Measurements from ENCODE around the gene COL8A2. TPM values are rescaled to one million over a fixed set of nuclear protein-coding genes. Genes with fewer than 3 reads are reported as not detected.

COL8A2 gene
- total RNA-seq, 4 donors from 2014 or later, result 0.61 to 1.6 (median 0.81) TPM

DNA sequence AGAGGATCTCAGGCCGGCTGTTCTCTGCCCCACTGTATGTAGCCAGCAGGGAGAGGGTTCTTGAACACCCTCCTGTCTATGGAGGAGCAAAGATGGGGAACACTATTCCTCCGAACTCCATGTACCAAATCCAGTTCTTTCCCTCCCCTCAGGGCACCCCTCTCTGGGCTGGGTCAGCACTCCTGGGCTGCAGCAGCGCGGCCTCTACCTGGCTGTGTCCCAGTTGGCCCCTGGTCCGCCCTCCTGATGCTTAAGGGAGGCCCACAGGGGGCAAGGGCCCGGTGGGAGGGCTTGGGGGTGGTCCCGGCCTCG, 36.8 kb downstream of the COL8A2 start:
- ATAC-seq (peak in 1 of 2 donors; percentile 3), DNase-seq (no peak)
- Histone ChIP-seq H3K36me3 (peaks cover 0 to 24% of the 10 kb centered on the region in 2 donors), H3K4me3 (peak overlapping the region; percentile 75 to 98 (median 90)), H3K9me3 (no peaks in the 10 kb centered on the region), H3K27ac (peak overlapping the region; percentile 78 to 96 (median 89)), H3K4me1 (peaks cover 14 to 34% of the 10 kb centered on the region in 2 donors), H3K27me3 (peaks cover 9 to 31% (median 28%) of the 10 kb centered on the region in 3 donors)
- intact Hi-C loops (cut with DNase I; ENCODE audit: low total_unique reads) (loop anchor here (1.0 to 2.0 kb wide), 2 partner anchors 157 to 376 kb away; partner anchors contain the start of genes AGO3 and MRPS15), in situ Hi-C loops (cut with MboI; ENCODE audit: low sequenced_read_pairs in 4 of 4) (no loop called here)
- TF ChIP-seq POLR2A (IDR thresholded peaks at IDR 0.05), result no peak
- TF ChIP-seq, protein P1, sequence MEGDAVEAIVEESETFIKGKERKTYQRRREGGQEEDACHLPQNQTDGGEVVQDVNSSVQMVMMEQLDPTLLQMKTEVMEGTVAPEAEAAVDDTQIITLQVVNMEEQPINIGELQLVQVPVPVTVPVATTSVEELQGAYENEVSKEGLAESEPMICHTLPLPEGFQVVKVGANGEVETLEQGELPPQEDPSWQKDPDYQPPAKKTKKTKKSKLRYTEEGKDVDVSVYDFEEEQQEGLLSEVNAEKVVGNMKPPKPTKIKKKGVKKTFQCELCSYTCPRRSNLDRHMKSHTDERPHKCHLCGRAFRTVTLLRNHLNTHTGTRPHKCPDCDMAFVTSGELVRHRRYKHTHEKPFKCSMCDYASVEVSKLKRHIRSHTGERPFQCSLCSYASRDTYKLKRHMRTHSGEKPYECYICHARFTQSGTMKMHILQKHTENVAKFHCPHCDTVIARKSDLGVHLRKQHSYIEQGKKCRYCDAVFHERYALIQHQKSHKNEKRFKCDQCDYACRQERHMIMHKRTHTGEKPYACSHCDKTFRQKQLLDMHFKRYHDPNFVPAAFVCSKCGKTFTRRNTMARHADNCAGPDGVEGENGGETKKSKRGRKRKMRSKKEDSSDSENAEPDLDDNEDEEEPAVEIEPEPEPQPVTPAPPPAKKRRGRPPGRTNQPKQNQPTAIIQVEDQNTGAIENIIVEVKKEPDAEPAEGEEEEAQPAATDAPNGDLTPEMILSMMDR (IDR thresholded peaks at IDR 0.05 in 4 of 5, conservative IDR thresholded peaks at IDR 0.05 in 1 of 5), result no peak

DNA sequence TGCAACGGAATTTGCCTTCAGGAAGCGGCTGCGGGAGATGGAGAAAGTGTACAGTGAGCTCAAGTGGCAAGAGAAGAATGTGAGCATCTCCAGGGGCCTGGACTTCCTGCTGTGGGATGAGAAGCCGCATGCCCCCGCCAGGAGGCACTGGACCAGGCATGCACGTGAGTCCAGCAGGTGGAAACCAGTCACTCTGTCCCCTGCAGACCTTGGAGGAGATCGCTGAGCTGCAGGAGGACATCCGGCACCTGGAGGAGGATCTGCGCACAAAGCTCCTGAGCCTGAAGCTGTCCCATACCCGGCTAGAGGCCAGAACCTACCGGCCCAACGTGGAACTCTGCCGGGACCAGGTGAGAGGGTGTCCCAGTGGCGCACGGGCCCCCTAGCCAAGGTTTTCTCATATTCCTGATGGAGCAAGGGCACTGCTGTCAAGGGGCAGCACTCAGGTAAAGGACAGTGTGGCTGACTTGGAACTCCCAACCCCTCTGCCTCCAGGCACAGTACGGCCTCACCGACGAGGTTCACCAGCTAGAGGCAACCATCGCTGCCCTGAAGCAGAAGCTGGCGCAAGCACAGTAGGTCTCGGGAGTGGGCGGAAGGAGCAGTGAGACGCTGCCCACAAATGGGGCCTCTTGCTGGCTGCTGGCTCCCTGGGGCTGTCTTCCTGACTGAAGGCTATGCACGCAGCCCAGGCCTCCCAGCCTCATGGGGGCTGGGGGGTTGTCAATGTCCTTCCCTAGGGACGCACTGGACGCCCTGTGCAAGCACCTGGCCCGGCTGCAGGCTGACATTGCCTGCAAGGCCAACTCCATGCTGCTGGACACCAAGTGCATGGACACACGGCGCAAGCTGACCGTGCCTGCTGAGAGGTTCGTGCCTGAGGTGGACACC, 37.5 kb downstream of the COL8A2 start:
- H3K4me3 ChIP-seq, result no peak overlapping the region
- peaks cover 11 to 38% (median 28%) of the 10 kb centered on the region in 3 donors for H3K27me3 ChIP-seq
- TF ChIP-seq, protein P1 (IDR thresholded peaks at IDR 0.05 in 4 of 5, conservative IDR thresholded peaks at IDR 0.05 in 1 of 5), result no peak
- no peak for TF ChIP-seq POLR2A (IDR thresholded peaks at IDR 0.05)
- ATAC-seq (no peak), DNase-seq (no peak)
- intact Hi-C loops (cut with DNase I; ENCODE audit: low total_unique reads), result loop anchor here (1.0 to 2.0 kb wide), 2 partner anchors 157 to 377 kb away; partner anchors contain the start of genes AGO3 and MRPS15
- in situ Hi-C loops (cut with MboI; ENCODE audit: low sequenced_read_pairs in 4 of 4), result no loop called here
- no peaks in the 10 kb centered on the region for H3K9me3 ChIP-seq
- peaks cover 11 to 34% of the 10 kb centered on the region in 2 donors for H3K4me1 ChIP-seq
- peaks cover 0 to 16% of the 10 kb centered on the region in 2 donors for H3K36me3 ChIP-seq
- no peak overlapping the region for H3K27ac ChIP-seq

DNA sequence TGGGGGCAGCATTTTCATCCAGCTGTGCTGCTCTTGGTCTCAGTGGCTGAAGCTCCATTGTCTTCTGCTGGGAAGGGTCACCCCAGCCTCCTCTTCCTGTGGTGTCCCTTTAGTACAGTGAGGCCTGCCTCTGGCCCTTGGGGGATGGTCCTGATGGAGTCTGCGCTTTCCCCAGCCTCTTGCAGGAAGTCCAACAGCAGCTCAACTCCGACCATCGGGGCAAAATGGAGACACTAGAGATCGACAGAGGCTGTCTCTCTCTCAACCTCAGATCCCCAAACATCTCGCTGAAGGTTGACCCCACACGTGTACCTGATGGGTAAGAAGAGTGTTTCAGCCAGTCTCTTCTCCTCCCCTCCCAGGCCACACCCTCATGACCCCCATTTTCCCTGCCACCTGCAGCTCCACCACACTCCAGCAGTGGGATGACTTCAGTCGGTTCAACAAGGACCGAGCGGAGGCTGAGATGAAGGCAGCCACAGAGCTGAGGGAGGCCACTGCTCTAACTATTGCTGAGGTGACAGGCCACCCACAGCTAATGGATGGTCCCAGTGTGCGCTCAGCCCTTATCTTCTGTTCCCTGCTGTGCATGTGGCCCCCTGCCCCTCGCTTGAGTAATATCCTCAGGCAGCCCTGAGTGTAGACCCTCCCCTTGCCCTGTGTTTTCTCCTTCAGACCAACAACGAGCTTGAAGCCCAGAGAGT, 38.3 kb downstream of the COL8A2 start:
- in situ Hi-C loops (cut with MboI; ENCODE audit: low sequenced_read_pairs in 4 of 4) (no loop called here), intact Hi-C loops (cut with DNase I; ENCODE audit: low total_unique reads) (no loop called here)
- no peak overlapping the region for H3K27ac ChIP-seq
- DNase-seq, result no peak
- H3K4me1 ChIP-seq, result peaks cover 11 to 34% of the 10 kb centered on the region in 2 donors
- TF ChIP-seq, protein P1 (IDR thresholded peaks at IDR 0.05 in 4 of 5, conservative IDR thresholded peaks at IDR 0.05 in 1 of 5), result no peak
- TF ChIP-seq POLR2A (IDR thresholded peaks at IDR 0.05), result no peak
- no peaks in the 10 kb centered on the region for H3K9me3 ChIP-seq
- peaks cover 11 to 40% (median 28%) of the 10 kb centered on the region in 3 donors for H3K27me3 ChIP-seq
- H3K4me3 ChIP-seq, result no peak overlapping the region
- peaks cover 0 to 9% of the 10 kb centered on the region in 2 donors for H3K36me3 ChIP-seq
- ATAC-seq, result no peak

DNA sequence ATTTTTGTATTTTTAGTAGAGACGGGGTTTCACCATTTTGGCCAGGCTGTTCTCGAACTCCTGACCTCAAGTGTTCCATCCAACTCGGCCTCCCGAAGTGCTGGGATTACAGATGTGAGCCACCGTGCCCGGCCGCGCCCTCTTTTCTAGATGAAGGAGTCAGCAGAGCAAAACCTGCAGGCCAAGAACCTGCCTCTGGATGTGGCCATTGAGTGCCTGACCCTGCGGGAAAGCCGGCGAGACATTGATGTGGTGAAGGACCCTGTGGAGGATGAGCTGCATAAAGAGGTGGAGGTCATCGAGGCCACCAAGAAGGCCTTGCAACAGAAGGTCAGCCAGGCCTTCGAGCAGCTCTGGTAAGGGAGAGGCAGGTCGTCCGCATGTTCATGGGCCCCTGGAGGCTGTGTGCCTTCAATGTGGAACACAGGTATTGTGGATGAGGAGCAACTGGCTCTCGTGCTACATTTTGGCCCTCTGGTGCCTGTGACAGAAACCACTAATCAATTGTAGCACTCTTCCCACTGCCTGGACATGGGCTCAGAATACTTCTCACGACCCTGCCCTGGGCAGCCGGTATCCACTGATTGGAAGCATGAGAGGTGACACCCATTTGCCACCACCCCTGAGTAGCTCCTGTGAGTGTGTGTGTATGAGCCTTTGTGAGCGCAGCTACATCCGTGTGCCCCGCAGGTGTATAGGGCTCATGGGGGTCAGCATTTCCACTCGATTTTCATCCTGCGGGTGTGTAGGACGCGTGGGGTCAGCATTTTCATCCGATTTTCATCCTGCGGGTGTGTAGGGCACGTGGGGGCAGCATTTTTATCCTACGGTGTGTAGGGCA, 39.1 kb downstream of the COL8A2 start:
- H3K4me3 ChIP-seq, result no peak overlapping the region
- TF ChIP-seq, protein P1 (IDR thresholded peaks at IDR 0.05 in 4 of 5, conservative IDR thresholded peaks at IDR 0.05 in 1 of 5), result no peak
- no peak for TF ChIP-seq POLR2A (IDR thresholded peaks at IDR 0.05)
- ATAC-seq (no peak), DNase-seq (no peak)
- peaks cover 11 to 44% (median 28%) of the 10 kb centered on the region in 3 donors for H3K27me3 ChIP-seq
- intact Hi-C loops (cut with DNase I; ENCODE audit: low total_unique reads) (no loop called here), in situ Hi-C loops (cut with MboI; ENCODE audit: low sequenced_read_pairs in 4 of 4) (no loop called here)
- H3K9me3 ChIP-seq, result no peaks in the 10 kb centered on the region
- no peak overlapping the region for H3K27ac ChIP-seq
- H3K4me1 ChIP-seq, result peaks cover 11 to 33% of the 10 kb centered on the region in 2 donors
- H3K36me3 ChIP-seq, result peaks cover 0 to under 1% of the 10 kb centered on the region in 2 donors
